ENCODE results near the gene DNAJA3.

DNAJA3 gene

GRCh38 chr16:4475880-4476788, 50.5 kb downstream of the DNAJA3 start, which contains the start of gene HMOX2:
Gene HMOX2, plus strand, starts transcription at chr16:4476398. Its CDS starts 29,127 bp downstream, at chr16:4505525.
- peak; percentile 94 to 95 for DNase-seq

- DNase-seq, result no peak
Observed at GRCh38 chr16:4477966-4478365, 52.3 kb downstream of the DNAJA3 start.

GRCh38 chr16:4481526-4481925, 55.9 kb downstream of the DNAJA3 start:
- no peak for DNase-seq

GRCh38 chr16:4481963-4482362, 56.3 kb downstream of the DNAJA3 start:
- DNase-seq, result no peak

GRCh38 chr16:4486126-4486893, 60.6 kb downstream of the DNAJA3 start:
- DNase-seq, result no peak

GRCh38 chr16:4487955-4488498, 62.4 kb downstream of the DNAJA3 start:
- no peak for DNase-seq

- DNase-seq, result no peak
Observed at GRCh38 chr16:4488499-4488967, 62.9 kb downstream of the DNAJA3 start.

GRCh38 chr16:4489030-4489429, 63.4 kb downstream of the DNAJA3 start:
- no peak for DNase-seq

- DNase-seq, result no peak
Observed at GRCh38 chr16:4491898-4492297, 66.2 kb downstream of the DNAJA3 start.

- DNase-seq, result no peak
Observed at GRCh38 chr16:4494746-4495490, 69.2 kb downstream of the DNAJA3 start.

GRCh38 chr16:4495766-4496165, 70.1 kb downstream of the DNAJA3 start:
- DNase-seq, result no peak

GRCh38 chr16:4496305-4496704, 70.6 kb downstream of the DNAJA3 start:
- DNase-seq, result no peak

- DNase-seq, result no peak
Observed at GRCh38 chr16:4498546-4499195, 73.0 kb downstream of the DNAJA3 start.

GRCh38 chr16:4499196-4499555, 73.5 kb downstream of the DNAJA3 start:
- no peak for DNase-seq

GRCh38 chr16:4500272-4500671, 74.6 kb downstream of the DNAJA3 start:
- DNase-seq, result no peak

- no peak for DNase-seq
Observed at GRCh38 chr16:4501071-4501478, 75.4 kb downstream of the DNAJA3 start.

- DNase-seq, result peak; percentile 60 to 73
Observed at GRCh38 chr16:4505356-4506147, 79.9 kb downstream of the DNAJA3 start.
